HepG2 (cell line): ENCODE data around the gene CLEC16A. TPM values are rescaled to one million over a fixed set of nuclear protein-coding genes. Genes with fewer than 3 reads are reported as not detected.

ENCODE experiments used
- ATAC-seq: fragments of 200-7000 bp; cut with Tn5 transposase; 3 replicates; pipeline ENCODE4 v1.9.1; 2020; ENCODE audit warnings: mild to moderate bottlenecking, moderate library complexity
- BruUV-seq: library from RNA; stranded (reverse); fragments of 400-500 nt; replicated peaks from 2 replicates; lab custom pipeline; 2021; lab: Mats Ljungman, UMichigan
- CTCF ChIA-PET: fragments of 300-600 bp; formaldehyde crosslinking; extraction: SDS; loops from one replicate; lab custom pipeline; 2021; ENCODE audit warnings: low total read pairs, inconsistent platforms, low intra/inter-chr PET ratio; lab: Yijun Ruan, JAX
- POLR2A ChIA-PET: fragments of 350-600 bp; sonication (Branson Sonifier 250); formaldehyde crosslinking; loops from one replicate; lab custom pipeline; 2020; ENCODE audit warnings: antibody characterized with exemption, inconsistent platforms; lab: Yijun Ruan, JAX
- DNase-seq: peaks from one replicate; pipeline ENCODE4 v3.0.0-alpha.2; 2015; ENCODE audit warnings: low spot score
- FAIRE-seq: peaks from 3 replicates; lab custom pipeline; 2011; peaks lifted over from hg19 to GRCh38; lab: Jason Lieb, UNC
- H2AFZ ChIP-seq: one replicate; pipeline ENCODE4 v1.6.1; 2011; ENCODE audit warnings: low read length, inconsistent platforms
- H3K27ac ChIP-seq: fragments of 300-600 bp; 3 replicates; pipeline ENCODE4 v1.8.0; 2011; ENCODE audit warnings: mixed run types, mild to moderate bottlenecking, mixed read lengths, low read length, inconsistent platforms; ENCODE audit not compliant: insufficient read depth; ENCODE audit errors: extremely low read length
- H3K27me3 ChIP-seq, 2 experiments: fragments of 200-600 bp in 1 of 2; 2 replicates in 1 of 2; 3 replicates in 1 of 2; pipeline versions ENCODE4 v1.6.0 to v1.8.0; 2011; ENCODE audit warnings: low read length in 2 of 2, mild to moderate bottlenecking in 2 of 2, moderate library complexity in 2 of 2, inconsistent platforms in 1 of 2; ENCODE audit not compliant: insufficient read depth in 2 of 2, control insufficient read depth in 1 of 2
- H3K36me3 ChIP-seq, 2 experiments: fragments of 200-600 bp in 1 of 2; replicated peaks in 1 of 2; 2 replicates in 1 of 2; 3 replicates in 1 of 2; pipeline versions ENCODE4 v1.5.1 to v1.8.0; 2011; ENCODE audit warnings: low read length in 2 of 2, inconsistent platforms in 1 of 2; ENCODE audit not compliant: insufficient read depth in 2 of 2, control insufficient read depth in 1 of 2
- H3K4me1 ChIP-seq: 2 replicates; pipeline ENCODE4 v1.5.1; 2012; ENCODE audit warnings: low read length, inconsistent platforms; ENCODE audit not compliant: insufficient read depth
- H3K4me2 ChIP-seq: 2 replicates; pipeline ENCODE4 v1.6.0; 2011; ENCODE audit warnings: low read depth, low read length, inconsistent platforms
- H3K4me3 ChIP-seq, 3 experiments: fragments of 200-600 bp in 1 of 3; sonication (generic), shearing (Covaris generic) in 1 of 3; replicated peaks in 1 of 3; 2 replicates each; pipeline ENCODE4 v1.5.1; 2011 to 2016; ENCODE audit warnings: low read length in 3 of 3, inconsistent platforms in 2 of 3, low read depth in 2 of 3, mild to moderate bottlenecking in 2 of 3, control low read depth in 1 of 3, mixed read lengths in 1 of 3; ENCODE audit not compliant: insufficient read depth in 1 of 3
- H3K79me2 ChIP-seq: one replicate; pipeline ENCODE4 v1.6.1; 2011; ENCODE audit warnings: low read length, inconsistent platforms; ENCODE audit not compliant: insufficient read depth
- H3K9ac ChIP-seq: 2 replicates; pipeline ENCODE4 v1.6.0; 2011; ENCODE audit warnings: mild to moderate bottlenecking, low read depth, low read length, inconsistent platforms; ENCODE audit not compliant: insufficient read depth
- H3K9me3 ChIP-seq: 2 replicates; pipeline ENCODE4 v1.5.1; 2012; ENCODE audit warnings: mild to moderate bottlenecking, low read length
- H4K20me1 ChIP-seq: 2 replicates; pipeline ENCODE4 v1.6.0; 2011; ENCODE audit warnings: inconsistent platforms, mild to moderate bottlenecking, low read length, moderate library complexity; ENCODE audit not compliant: insufficient read depth
- ATF5 ChIP-seq: sonication (generic); formaldehyde crosslinking; IDR thresholded peaks from 2 replicates; pipeline ENCODE4 v1.4.0; 2020; ENCODE audit warnings: mild to moderate bottlenecking, low read depth, missing genetic modification reagents
- STAG1 ChIP-seq: sonication (generic); formaldehyde crosslinking; IDR thresholded peaks from 2 replicates; pipeline ENCODE4 v1.4.0; 2020; ENCODE audit warnings: missing genetic modification reagents
- ZNF253 ChIP-seq: sonication (generic); formaldehyde crosslinking; IDR thresholded peaks from 2 replicates; pipeline ENCODE4 v1.8.0; 2022; ENCODE audit warnings: mild to moderate bottlenecking, missing genetic modification reagents, borderline replicate concordance
- ZNF263 ChIP-seq: sonication (generic); formaldehyde crosslinking; IDR thresholded peaks from 2 replicates; pipeline ENCODE4 v1.4.0; 2020; ENCODE audit warnings: missing genetic modification reagents
- ZNF280B ChIP-seq: sonication (generic); formaldehyde crosslinking; IDR thresholded peaks from 2 replicates; pipeline ENCODE4 v1.5.0; 2020; ENCODE audit warnings: missing genetic modification reagents, mild to moderate bottlenecking, borderline replicate concordance
- ZNF878 ChIP-seq: sonication (generic); formaldehyde crosslinking; IDR thresholded peaks from 2 replicates; pipeline ENCODE4 v1.8.1; 2023; ENCODE audit warnings: mild to moderate bottlenecking, missing genetic modification reagents, moderate library complexity
- WGBS: methylation state at CpG from one replicate; pipeline ENCODE4 v1.1.6; 2017; ENCODE audit warnings: low lambda C conversion rate; 5-methylcytosine and 5-hydroxymethylcytosine counted together
- in situ Hi-C: cut with HindIII; loops from 2 replicates; pipeline ENCODE4 v1.10.0; 2017; ENCODE audit warnings: low pct_unique_long_range_greater_than_20kb; ENCODE audit not compliant: extremely low pct_ligation_motif_present
- intact Hi-C: fragments of 100-400 bp; cut with micrococcal nuclease; formaldehyde crosslinking; loops from one replicate; pipeline ENCODE4 v1.10.0; 2022; ENCODE audit not compliant: unreplicated experiment
- polyA plus RNA-seq, 8 experiments: library from polyadenylated mRNA; depleted of rRNA in 3 of 8; stranded (reverse) in 7 of 8; unstranded in 1 of 8; fragments of >200 nt; fragmentation: Illumina TruSeq in 4 of 8; extraction: Trizol in 4 of 8; gene quantifications; 2 replicates each; pipeline versions ENCODE4 v1.2.1 to v1.2.3, GENCODE V29; 2011 to 2016; ENCODE audit warnings: low read depth in 4 of 8, missing spikeins in 1 of 8, mixed read lengths in 1 of 8; ENCODE audit not compliant: insufficient read depth in 1 of 8
- total RNA-seq, 5 experiments: library from RNA; depleted of rRNA; stranded (reverse); fragments of >200 nt; fragmentation: Illumina TruSeq; extraction: Trizol; gene quantifications; 2 replicates each; pipeline ENCODE4 v1.2.3, GENCODE V29; 2016; ENCODE audit warnings: low read depth in 1 of 5
- TF ChIP-seq, protein P1 (sequence below): sonication (generic); formaldehyde crosslinking; IDR thresholded peaks from 2 replicates; pipeline ENCODE4 v1.5.0; 2020; ENCODE audit warnings: mild to moderate bottlenecking, missing genetic modification reagents, borderline replicate concordance

CLEC16A gene
- total and polyA plus RNA-seq, 2 of the 13 experiments (the other 11 are each of a cell fraction or from before 2014, with no cell fraction given): 8.5 to 10.3 TPM

GRCh38 chr16:11136600-11136999 is 192.2 kb downstream of the CLEC16A start:
- Histone ChIP-seq H3K9me3 (no peaks in the 10 kb centered on the region), H3K27me3 (no peaks in the 10 kb centered on the region), H3K79me2 (no peaks in the 10 kb centered on the region), H3K27ac (no peak overlapping the region), H2AFZ (no peak overlapping the region), H3K4me3 (no peak overlapping the region), H3K4me1 (peaks cover 52% of the 10 kb centered on the region), H3K4me2 (no peak overlapping the region), H4K20me1 (peaks cover 12% of the 10 kb centered on the region; the same call in 1 of the 2 replicates)
- intact Hi-C loops: no loop called here
- DNase-seq: no peak
- 89% methylated on average over 7 of the region's 7 CpGs for WGBS
- POLR2A ChIA-PET: no interaction called here
- in situ Hi-C loops: no loop called here
- no peak for FAIRE-seq
- TF ChIP-seq ZNF878: no peak
- 0 out of 2 replicates have a peak, but pooled peaks have one; percentile 41 for TF ChIP-seq ZNF253 (CRISPR knock-in tag)
- no peak for TF ChIP-seq ZNF263
- no peak for TF ChIP-seq STAG1 (CRISPR knock-in tag)
- TF ChIP-seq ZNF280B (CRISPR knock-in tag): 0 out of 2 replicates have a peak, but pooled peaks have one; percentile 26
- TF ChIP-seq, all 625 proteins: peak for 2
- ATAC-seq: no peak
- BruUV-seq: no TSS peak
- Histone ChIP-seq H3K9ac (no peak overlapping the region), H3K36me3 (no peaks in the 10 kb centered on the region)
- CTCF ChIA-PET: no interaction called here

- ATAC-seq (no peak), FAIRE-seq (no peak), DNase-seq (no peak)
- no peaks in the 10 kb centered on the region for H3K27me3 ChIP-seq
- peaks cover 12% of the 10 kb centered on the region; the same call in 1 of the 2 replicates for H4K20me1 ChIP-seq
- H3K4me1 ChIP-seq: peaks cover 45% of the 10 kb centered on the region
- H3K36me3 ChIP-seq: no peaks in the 10 kb centered on the region
- intact Hi-C loops: no loop called here
- no peak overlapping the region for H3K9ac ChIP-seq
- 91% methylated on average over 14 of the region's 14 CpGs for WGBS
- no peaks in the 10 kb centered on the region for H3K79me2 ChIP-seq
- no peak overlapping the region for H2AFZ ChIP-seq
- no peaks in the 10 kb centered on the region for H3K9me3 ChIP-seq
- no peak overlapping the region for H3K4me3 ChIP-seq
- CTCF ChIA-PET: no interaction called here
- no peak for TF ChIP-seq ATF5 (CRISPR knock-in tag)
- TF ChIP-seq, protein P1, sequence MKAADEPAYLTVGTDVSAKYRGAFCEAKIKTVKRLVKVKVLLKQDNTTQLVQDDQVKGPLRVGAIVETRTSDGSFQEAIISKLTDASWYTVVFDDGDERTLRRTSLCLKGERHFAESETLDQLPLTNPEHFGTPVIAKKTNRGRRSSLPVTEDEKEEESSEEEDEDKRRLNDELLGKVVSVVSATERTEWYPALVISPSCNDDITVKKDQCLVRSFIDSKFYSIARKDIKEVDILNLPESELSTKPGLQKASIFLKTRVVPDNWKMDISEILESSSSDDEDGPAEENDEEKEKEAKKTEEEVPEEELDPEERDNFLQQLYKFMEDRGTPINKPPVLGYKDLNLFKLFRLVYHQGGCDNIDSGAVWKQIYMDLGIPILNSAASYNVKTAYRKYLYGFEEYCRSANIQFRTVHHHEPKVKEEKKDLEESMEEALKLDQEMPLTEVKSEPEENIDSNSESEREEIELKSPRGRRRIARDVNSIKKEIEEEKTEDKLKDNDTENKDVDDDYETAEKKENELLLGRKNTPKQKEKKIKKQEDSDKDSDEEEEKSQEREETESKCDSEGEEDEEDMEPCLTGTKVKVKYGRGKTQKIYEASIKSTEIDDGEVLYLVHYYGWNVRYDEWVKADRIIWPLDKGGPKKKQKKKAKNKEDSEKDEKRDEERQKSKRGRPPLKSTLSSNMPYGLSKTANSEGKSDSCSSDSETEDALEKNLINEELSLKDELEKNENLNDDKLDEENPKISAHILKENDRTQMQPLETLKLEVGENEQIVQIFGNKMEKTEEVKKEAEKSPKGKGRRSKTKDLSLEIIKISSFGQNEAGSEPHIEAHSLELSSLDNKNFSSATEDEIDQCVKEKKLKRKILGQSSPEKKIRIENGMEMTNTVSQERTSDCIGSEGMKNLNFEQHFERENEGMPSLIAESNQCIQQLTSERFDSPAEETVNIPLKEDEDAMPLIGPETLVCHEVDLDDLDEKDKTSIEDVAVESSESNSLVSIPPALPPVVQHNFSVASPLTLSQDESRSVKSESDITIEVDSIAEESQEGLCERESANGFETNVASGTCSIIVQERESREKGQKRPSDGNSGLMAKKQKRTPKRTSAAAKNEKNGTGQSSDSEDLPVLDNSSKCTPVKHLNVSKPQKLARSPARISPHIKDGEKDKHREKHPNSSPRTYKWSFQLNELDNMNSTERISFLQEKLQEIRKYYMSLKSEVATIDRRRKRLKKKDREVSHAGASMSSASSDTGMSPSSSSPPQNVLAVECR: 0 out of 2 replicates have a peak, but pooled peaks have one; percentile 17
- BruUV-seq: no TSS peak
- no peak overlapping the region for H3K27ac ChIP-seq
- in situ Hi-C loops: no loop called here
- POLR2A ChIA-PET: interaction anchor here (0.7 to 2.5 kb wide), 5 partner anchors 51 to 232 kb away, joined by 4 to 20 read pairs (median 5); partner anchors contain the start of gene SOCS1
- H3K4me2 ChIP-seq: no peak overlapping the region
Observed at GRCh38 chr16:11138022-11138768, 193.8 kb downstream of the CLEC16A start.
